ENCODE measurements around the gene DNMT3A. TPM values are rescaled to one million over a fixed set of nuclear protein-coding genes. Genes with fewer than 3 reads are reported as not detected.
"Not testable (repeated sequence)": the region's sequence is repeated elsewhere in the genome, so short reads cannot be mapped to it uniquely, and the experiment has no call there.

The DNMT3A gene
- total and polyA plus RNA-seq, 4 donors: 33.7 to 52.3 (median 43.0) TPM

DNA sequence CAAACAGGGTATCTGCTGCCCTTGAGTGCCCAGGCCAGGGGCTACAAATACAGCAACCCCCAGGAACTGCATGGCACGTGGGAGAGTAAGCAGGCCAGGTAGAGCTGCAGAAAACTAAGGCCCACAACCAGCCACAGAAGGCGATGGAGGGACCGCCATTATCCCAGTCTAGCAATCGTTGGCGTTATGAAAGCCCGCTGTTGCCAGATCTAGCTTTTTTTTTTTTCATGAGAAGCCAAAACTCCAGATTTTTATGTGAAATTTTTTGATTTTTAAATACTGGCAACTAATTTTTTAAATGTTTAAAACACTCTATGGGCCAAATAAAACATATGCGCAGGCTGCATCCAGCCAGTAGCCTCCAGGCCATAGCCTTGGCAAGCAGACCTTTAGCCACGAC, 59.8 kb downstream of the DNMT3A start:
- no peak overlapping the region for H3K27ac ChIP-seq (ENCODE audit: low read depth, low read length)
- H3K4me1 ChIP-seq (ENCODE audit: control insufficient read depth, insufficient read depth, low read length): peaks cover 60% of the 10 kb centered on the region
- peaks cover 60% of the 10 kb centered on the region for H3K36me3 ChIP-seq (ENCODE audit: control insufficient read depth, insufficient read depth, low read length)
- no peaks in the 10 kb centered on the region for H3K9me3 ChIP-seq (ENCODE audit: control insufficient read depth, insufficient read depth, low read length)
- H3K27me3 ChIP-seq (ENCODE audit: control insufficient read depth, insufficient read depth, low read length): no peaks in the 10 kb centered on the region
- peak in 1 of 6 donors; percentile 82 for DNase-seq (ENCODE audit: low read depth in 4 of 6, low spot score in 6 of 6)
- 93% methylated on average over 2 of the region's 8 CpGs for WGBS (ENCODE audit: insufficient coverage)
- no peak overlapping the region for H3K4me3 ChIP-seq (ENCODE audit: low read depth, low read length)

DNA sequence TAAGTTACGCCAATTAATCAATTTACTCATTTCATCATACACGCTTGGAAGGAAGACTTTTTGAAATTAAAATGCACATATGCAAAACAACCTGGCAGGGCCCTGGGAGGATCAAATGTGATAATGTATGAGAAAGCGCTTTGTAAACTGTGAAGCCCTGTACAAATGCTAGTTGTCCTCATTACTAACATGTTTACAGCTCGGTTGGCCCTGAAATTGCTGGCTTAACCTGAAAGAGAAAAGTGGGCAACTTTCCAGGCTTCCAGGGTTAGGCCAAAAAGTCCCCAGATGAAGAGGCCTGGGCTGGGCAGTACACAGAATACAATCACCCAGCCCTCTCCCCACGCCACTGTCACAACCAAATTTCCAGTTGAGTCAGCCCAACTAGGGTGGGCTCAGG, 60.2 kb downstream of the DNMT3A start:
- Histone ChIP-seq H3K4me1 (ENCODE audit: control insufficient read depth, insufficient read depth, low read length) (peaks cover 62% of the 10 kb centered on the region), H3K27me3 (ENCODE audit: control insufficient read depth, insufficient read depth, low read length) (no peaks in the 10 kb centered on the region), H3K9me3 (ENCODE audit: control insufficient read depth, insufficient read depth, low read length) (no peaks in the 10 kb centered on the region), H3K27ac (ENCODE audit: low read depth, low read length) (no peak overlapping the region), H3K36me3 (ENCODE audit: control insufficient read depth, insufficient read depth, low read length) (peaks cover 60% of the 10 kb centered on the region), H3K4me3 (ENCODE audit: low read depth, low read length) (no peak overlapping the region)
- peak in 2 of 6 donors; percentile 67 to 94 for DNase-seq (ENCODE audit: low read depth in 4 of 6, low spot score in 6 of 6)
- WGBS (ENCODE audit: insufficient coverage): 29% methylated on average over 1 of the region's 5 CpGs

DNA sequence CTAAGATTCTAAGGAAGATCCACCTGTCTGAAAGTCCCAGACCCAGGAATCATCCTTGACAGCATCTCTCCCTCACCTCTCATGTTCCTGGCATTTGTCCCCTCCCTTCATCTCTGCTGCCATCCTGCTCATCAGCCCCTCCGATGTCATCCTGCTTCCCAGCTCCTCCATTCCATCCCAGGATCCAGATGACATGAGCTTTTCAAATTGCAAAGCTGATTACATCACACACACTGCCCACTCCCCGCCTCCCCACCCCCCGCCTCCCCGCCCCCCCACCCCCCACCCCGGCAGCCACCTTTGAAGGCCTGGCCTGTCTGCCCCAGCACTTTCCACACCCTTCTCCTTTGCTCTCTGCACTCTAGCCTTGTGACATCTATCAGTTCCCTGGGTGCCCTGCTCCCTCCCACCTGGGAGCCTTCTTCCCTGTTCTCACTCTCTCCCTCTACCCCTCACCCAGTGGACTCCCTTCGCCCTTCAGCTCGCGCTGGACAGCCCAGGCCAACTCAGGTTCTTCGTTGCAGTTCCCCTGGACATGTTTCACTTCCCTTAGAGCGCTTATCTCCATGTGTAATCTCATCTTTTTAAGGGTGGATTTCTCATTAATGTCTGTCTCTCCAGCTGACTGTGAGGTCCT, 61.6 kb downstream of the DNMT3A start:
- no peak for DNase-seq (ENCODE audit: low read depth in 4 of 6, low spot score in 6 of 6)
- Histone ChIP-seq H3K4me3 (ENCODE audit: low read depth, low read length) (no peak overlapping the region), H3K27me3 (ENCODE audit: control insufficient read depth, insufficient read depth, low read length) (no peaks in the 10 kb centered on the region), H3K27ac (ENCODE audit: low read depth, low read length) (no peak overlapping the region), H3K9me3 (ENCODE audit: control insufficient read depth, insufficient read depth, low read length) (no peaks in the 10 kb centered on the region), H3K4me1 (ENCODE audit: control insufficient read depth, insufficient read depth, low read length) (peaks cover 60% of the 10 kb centered on the region), H3K36me3 (ENCODE audit: control insufficient read depth, insufficient read depth, low read length) (peaks cover 61% of the 10 kb centered on the region)
- 93% methylated on average over 3 of the region's 10 CpGs for WGBS (ENCODE audit: insufficient coverage)

DNA sequence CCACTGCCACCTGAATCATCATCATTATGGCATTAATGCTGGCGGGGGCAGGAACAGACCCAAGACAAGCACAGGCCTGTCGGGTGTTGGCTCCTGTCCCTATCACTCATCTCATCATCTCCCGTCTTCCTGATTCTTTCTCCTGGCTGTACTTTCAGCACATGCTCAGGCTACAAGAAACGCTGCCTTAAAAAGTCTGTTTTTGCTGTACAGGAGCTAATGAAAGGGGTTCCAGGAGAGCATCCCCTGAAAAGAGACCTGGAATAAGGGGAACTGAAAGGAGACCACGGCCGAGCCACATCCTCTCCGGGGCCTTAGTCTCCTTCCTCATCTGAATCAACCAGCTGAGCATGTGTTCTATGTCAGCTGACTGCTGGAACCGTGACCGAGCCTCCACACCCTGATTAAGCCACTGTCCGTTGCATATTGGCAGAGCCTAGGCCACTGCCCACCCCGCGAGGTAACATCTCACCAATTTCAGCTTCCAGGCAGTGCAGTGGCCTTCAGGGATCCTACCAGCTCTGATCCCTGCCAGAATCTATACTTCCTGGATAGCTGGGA, 62.6 kb downstream of the DNMT3A start:
- Histone ChIP-seq H3K27ac (ENCODE audit: low read depth, low read length) (no peak overlapping the region), H3K27me3 (ENCODE audit: control insufficient read depth, insufficient read depth, low read length) (no peaks in the 10 kb centered on the region), H3K9me3 (ENCODE audit: control insufficient read depth, insufficient read depth, low read length) (no peaks in the 10 kb centered on the region), H3K4me1 (ENCODE audit: control insufficient read depth, insufficient read depth, low read length) (peaks cover 61% of the 10 kb centered on the region), H3K4me3 (ENCODE audit: low read depth, low read length) (no peak overlapping the region), H3K36me3 (ENCODE audit: control insufficient read depth, insufficient read depth, low read length) (peaks cover 67% of the 10 kb centered on the region)
- 69% methylated on average over 11 of the region's 12 CpGs for WGBS (ENCODE audit: insufficient coverage)
- DNase-seq (ENCODE audit: low read depth in 4 of 6, low spot score in 6 of 6): no peak

DNA sequence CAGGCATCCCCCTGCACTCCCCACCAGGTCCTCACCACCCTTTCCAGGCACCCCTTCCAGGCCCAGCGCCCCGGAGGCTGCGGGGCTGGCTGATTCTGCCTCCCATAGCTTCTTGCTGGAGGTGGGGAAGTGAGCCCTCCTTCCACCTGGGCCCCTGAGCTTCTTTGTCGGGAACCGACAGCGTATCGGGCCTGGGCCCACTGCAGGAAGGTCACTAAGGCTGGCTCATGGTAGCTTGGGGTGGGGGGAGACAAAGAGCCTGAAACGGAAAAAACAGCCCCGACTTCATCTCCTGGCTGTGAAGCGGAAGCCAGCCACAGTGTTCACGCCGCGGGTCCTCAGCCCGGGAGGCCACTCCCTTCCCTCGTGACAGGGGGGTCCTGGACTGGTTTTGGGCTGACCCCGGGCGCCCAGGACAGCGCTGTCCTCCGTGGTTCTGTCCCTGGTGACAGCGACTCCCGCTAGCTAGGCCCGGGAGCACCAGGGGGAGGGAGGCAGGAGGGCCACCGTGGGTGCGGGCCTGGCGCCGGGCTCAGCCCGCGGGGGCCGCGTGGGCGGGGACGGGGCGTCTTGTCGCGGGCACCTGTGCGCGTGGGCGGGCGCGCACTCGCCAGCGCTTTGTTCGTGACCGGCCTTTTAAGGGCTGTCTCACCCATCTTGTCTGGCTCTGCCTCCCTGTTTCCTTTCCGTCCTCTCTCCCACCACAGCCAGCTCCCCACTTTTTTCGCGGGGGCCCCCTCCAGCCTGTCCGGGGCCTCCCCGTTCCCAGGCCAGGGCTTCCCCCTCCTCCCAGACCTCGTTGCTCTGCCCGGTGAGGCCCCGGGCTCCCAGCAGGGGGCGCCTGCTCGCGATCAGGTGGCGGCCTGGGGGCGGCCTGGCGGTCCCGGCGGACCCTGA, 64.9 kb downstream of the DNMT3A start:
- 19% methylated on average over 56 of the region's 60 CpGs for WGBS (ENCODE audit: insufficient coverage)
- H3K4me3 ChIP-seq (ENCODE audit: low read depth, low read length): no peak overlapping the region
- peaks cover 68% of the 10 kb centered on the region for H3K36me3 ChIP-seq (ENCODE audit: control insufficient read depth, insufficient read depth, low read length)
- DNase-seq (ENCODE audit: low read depth in 4 of 6, low spot score in 6 of 6): peak in 3 of 6 donors; percentile 43 to 77 (median 77)
- H3K27ac ChIP-seq (ENCODE audit: low read depth, low read length): peak overlapping the region; percentile 69
- no peaks in the 10 kb centered on the region for H3K27me3 ChIP-seq (ENCODE audit: control insufficient read depth, insufficient read depth, low read length)
- no peaks in the 10 kb centered on the region for H3K9me3 ChIP-seq (ENCODE audit: control insufficient read depth, insufficient read depth, low read length)
- H3K4me1 ChIP-seq (ENCODE audit: control insufficient read depth, insufficient read depth, low read length): peaks cover 54% of the 10 kb centered on the region

DNA sequence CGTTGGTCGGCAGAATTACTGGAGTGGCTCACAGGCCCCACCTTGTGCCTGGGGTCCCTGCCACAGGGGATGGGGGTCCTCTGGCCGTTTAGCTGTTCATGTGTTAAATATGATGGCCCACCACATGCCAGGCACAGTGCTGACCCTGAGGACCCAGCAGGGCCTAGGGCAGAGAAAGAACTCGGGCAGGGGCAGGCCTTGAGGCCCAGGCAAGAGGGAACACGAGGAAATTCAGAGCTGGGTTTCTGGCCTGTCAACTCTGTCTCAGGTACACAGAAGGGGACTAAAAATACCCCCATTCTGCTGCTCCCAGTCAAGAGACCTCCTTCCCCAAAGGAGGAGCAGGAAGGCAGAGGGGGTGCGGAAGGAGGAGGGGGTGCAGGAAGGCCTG, 66.2 kb downstream of the DNMT3A start:
- H3K27me3 ChIP-seq (ENCODE audit: control insufficient read depth, insufficient read depth, low read length): no peaks in the 10 kb centered on the region
- H3K27ac ChIP-seq (ENCODE audit: low read depth, low read length): peak overlapping the region; percentile 7
- no peak for DNase-seq (ENCODE audit: low read depth in 4 of 6, low spot score in 6 of 6)
- no peaks in the 10 kb centered on the region for H3K9me3 ChIP-seq (ENCODE audit: control insufficient read depth, insufficient read depth, low read length)
- peaks cover 47% of the 10 kb centered on the region for H3K4me1 ChIP-seq (ENCODE audit: control insufficient read depth, insufficient read depth, low read length)
- H3K4me3 ChIP-seq (ENCODE audit: low read depth, low read length): no peak overlapping the region
- WGBS (ENCODE audit: insufficient coverage): 63% methylated on average over 5 of the region's 6 CpGs
- peaks cover 71% of the 10 kb centered on the region for H3K36me3 ChIP-seq (ENCODE audit: control insufficient read depth, insufficient read depth, low read length)

DNA sequence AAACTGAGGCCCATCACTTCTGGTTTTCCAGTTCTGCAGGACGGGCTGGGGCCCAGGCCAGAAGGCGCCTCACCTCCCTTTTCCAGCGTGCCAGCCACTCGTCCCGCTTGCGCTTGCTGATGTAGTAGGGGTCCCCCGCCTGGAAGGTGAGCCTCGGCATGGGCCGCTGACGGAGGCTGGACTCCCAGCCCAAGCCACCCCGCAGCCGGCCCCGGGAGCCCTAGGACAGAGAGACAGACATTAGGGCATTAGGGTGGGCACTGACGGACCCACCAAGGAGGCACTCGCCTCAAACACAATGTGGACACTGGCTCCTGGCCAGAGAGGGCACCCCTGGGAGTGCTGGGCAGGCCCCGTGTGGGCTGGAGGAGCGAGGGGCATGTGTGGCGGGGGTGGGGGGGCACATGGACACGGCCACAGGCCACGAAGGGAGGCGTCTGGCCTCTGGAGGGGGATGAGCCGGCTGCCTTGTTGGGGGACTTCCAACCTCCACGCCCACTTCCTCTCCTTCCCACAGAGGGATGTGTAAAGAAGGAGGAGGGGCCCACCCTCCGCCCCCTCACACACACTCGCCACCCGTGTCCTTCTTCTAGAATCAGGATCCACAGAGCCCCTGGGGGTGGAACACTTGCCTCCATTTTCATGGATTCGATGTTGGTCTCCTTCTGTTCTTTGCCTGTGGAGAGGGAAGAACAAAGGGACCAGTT, 66.7 kb downstream of the DNMT3A start:
- no peak overlapping the region for H3K4me3 ChIP-seq (ENCODE audit: low read depth, low read length)
- peaks cover 47% of the 10 kb centered on the region for H3K4me1 ChIP-seq (ENCODE audit: control insufficient read depth, insufficient read depth, low read length)
- DNase-seq (ENCODE audit: low read depth in 4 of 6, low spot score in 6 of 6): no peak
- no peaks in the 10 kb centered on the region for H3K27me3 ChIP-seq (ENCODE audit: control insufficient read depth, insufficient read depth, low read length)
- H3K27ac ChIP-seq (ENCODE audit: low read depth, low read length): no peak overlapping the region
- WGBS (ENCODE audit: insufficient coverage): 86% methylated on average over 18 of the region's 27 CpGs
- H3K36me3 ChIP-seq (ENCODE audit: control insufficient read depth, insufficient read depth, low read length): peaks cover 71% of the 10 kb centered on the region
- no peaks in the 10 kb centered on the region for H3K9me3 ChIP-seq (ENCODE audit: control insufficient read depth, insufficient read depth, low read length)

DNA sequence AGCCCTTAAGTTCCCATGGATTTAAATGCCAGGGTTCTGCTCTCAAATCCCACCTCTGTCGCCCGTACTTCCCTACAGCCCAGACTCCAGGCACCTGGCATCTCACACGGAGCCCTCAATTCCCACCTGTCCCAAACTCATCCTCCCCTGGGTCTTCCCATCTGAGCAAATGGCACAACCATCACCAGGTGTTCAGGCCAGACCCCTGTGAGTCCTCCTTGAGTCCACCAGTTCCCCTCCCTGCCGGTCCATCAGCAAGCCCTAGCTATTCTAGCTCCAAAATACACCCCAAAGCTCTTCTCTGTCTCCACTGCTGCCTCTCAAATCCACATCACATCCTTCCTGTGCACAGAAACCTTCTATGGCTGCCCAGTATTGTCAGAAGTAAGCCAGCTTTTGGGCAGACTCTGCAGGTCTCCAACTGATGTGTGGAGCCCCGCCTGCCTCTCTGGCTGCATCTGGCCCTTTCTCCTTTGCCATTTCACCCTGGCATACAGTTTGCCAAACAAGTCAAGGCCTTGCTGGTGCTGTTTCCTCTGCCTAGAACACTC, 67.7 kb downstream of the DNMT3A start:
- Histone ChIP-seq H3K36me3 (ENCODE audit: control insufficient read depth, insufficient read depth, low read length) (peaks cover 72% of the 10 kb centered on the region), H3K9me3 (ENCODE audit: control insufficient read depth, insufficient read depth, low read length) (no peaks in the 10 kb centered on the region), H3K27me3 (ENCODE audit: control insufficient read depth, insufficient read depth, low read length) (no peaks in the 10 kb centered on the region), H3K4me3 (ENCODE audit: low read depth, low read length) (no peak overlapping the region), H3K27ac (ENCODE audit: low read depth, low read length) (no peak overlapping the region), H3K4me1 (ENCODE audit: control insufficient read depth, insufficient read depth, low read length) (peaks cover 39% of the 10 kb centered on the region)
- WGBS (ENCODE audit: insufficient coverage): 95% methylated on average over 5 of the region's 5 CpGs
- DNase-seq (ENCODE audit: low read depth in 4 of 6, low spot score in 6 of 6): no peak

DNA sequence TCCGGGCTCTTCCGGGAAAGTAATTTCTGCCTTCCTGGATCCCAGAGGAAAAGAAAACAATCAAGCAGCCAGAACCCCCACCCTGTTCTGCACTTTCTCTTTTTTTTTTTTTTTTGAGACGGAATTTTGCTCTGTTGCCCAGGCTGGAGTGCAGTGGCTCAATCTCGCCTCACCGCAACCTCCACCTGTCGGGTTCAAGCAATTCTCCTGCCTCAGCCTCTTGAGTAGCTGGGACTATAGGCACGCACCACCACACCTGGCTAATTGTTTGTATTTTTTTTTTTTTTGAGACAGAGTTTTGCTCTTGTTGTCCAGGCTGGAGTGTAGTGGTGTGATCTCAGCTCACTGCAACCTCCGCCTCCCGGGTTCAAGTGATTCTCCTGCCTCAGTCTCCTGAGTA, 69.0 kb downstream of the DNMT3A start:
- Histone ChIP-seq H3K36me3 (ENCODE audit: control insufficient read depth, insufficient read depth, low read length) (peaks cover 83% of the 10 kb centered on the region), H3K4me1 (ENCODE audit: control insufficient read depth, insufficient read depth, low read length) (peaks cover 36% of the 10 kb centered on the region)
- not testable (repeated sequence) for H3K27ac ChIP-seq (ENCODE audit: low read depth, low read length); H3K4me3 ChIP-seq (ENCODE audit: low read depth, low read length); H3K9me3 ChIP-seq (ENCODE audit: control insufficient read depth, insufficient read depth, low read length); DNase-seq (ENCODE audit: low read depth in 4 of 6, low spot score in 6 of 6); H3K27me3 ChIP-seq (ENCODE audit: control insufficient read depth, insufficient read depth, low read length)
- WGBS (ENCODE audit: insufficient coverage): 39% methylated on average over 2 of the region's 9 CpGs
